Spleen (tissue), 11 donors: ENCODE results near the gene SUPV3L1. TPM values are rescaled to one million over a fixed set of nuclear protein-coding genes. Genes with fewer than 3 reads are reported as not detected.
A peak's percentile ranks its signal among the peaks of the same experiment; 100 is the strongest.

Source experiments
- DNase-seq: peaks from one replicate; pipeline ENCODE4 v3.0.0-alpha.2; 2020
- H3K27ac ChIP-seq, 8 donors: fragments of 200-600 bp; sonication (generic) in 7 of 8; 1 replicate in 4 of 8; 2 replicates in 4 of 8; pipeline versions ENCODE4 v1.5.0 to v1.8.0; 2016 to 2021; ENCODE audit warnings: inconsistent platforms in 4 of 8, mild to moderate bottlenecking in 4 of 8, moderate library complexity in 1 of 8
- H3K27me3 ChIP-seq, 7 donors: fragments of 200-600 bp; sonication (generic) in 6 of 7; replicated peaks in 1 of 7; 1 replicate in 4 of 7; 2 replicates in 3 of 7; pipeline versions ENCODE4 v1.5.0 to v1.8.0; 2016 to 2021; ENCODE audit warnings: inconsistent platforms in 3 of 7, mild to moderate bottlenecking in 1 of 7
- H3K36me3 ChIP-seq, 6 donors: fragments of 200-600 bp; sonication (generic) in 5 of 6; 1 replicate in 4 of 6; 2 replicates in 2 of 6; pipeline versions ENCODE4 v1.5.0 to v1.8.0; 2016 to 2021; ENCODE audit warnings: inconsistent platforms in 2 of 6
- H3K4me1 ChIP-seq, 6 donors: fragments of 200-600 bp; sonication (generic) in 5 of 6; 1 replicate in 3 of 6; 2 replicates in 3 of 6; pipeline versions ENCODE4 v1.5.0 to v1.8.0; 2016 to 2021; ENCODE audit warnings: inconsistent platforms in 3 of 6
- H3K4me3 ChIP-seq, 8 donors: fragments of 200-600 bp; sonication (generic) in 7 of 8; 1 replicate in 4 of 8; 2 replicates in 4 of 8; pipeline versions ENCODE4 v1.5.0 to v1.8.0; 2016 to 2021; ENCODE audit warnings: inconsistent platforms in 4 of 8, mild to moderate bottlenecking in 4 of 8, moderate library complexity in 2 of 8
- H3K9me3 ChIP-seq, 8 donors: fragments of 200-600 bp; sonication (generic) in 7 of 8; 1 replicate in 4 of 8; 2 replicates in 4 of 8; pipeline versions ENCODE4 v1.5.0 to v1.8.0; 2016 to 2021; ENCODE audit warnings: inconsistent platforms in 4 of 8
- CTCF ChIP-seq, 11 experiments: fragments of 200-600 bp in 7 of 11; fragments of 450-650 bp in 4 of 11; sonication (generic) in 4 of 11; IDR thresholded peaks in 8 of 11; conservative IDR thresholded peaks in 3 of 11; 1 replicate in 7 of 11; 2 replicates in 4 of 11; pipeline versions ENCODE4 v1.4.0 to v1.8.0; 2016 to 2021; ENCODE audit warnings: antibody characterized with exemption in 11 of 11, inconsistent platforms in 4 of 11, mild to moderate bottlenecking in 1 of 11
- POLR2A ChIP-seq, 3 donors: fragments of 450-650 bp; IDR thresholded peaks; one replicate each; pipeline ENCODE4 v1.5.1; 2017; ENCODE audit warnings: antibody characterized with exemption in 3 of 3, mild to moderate bottlenecking in 1 of 3
- POLR2AphosphoS5 ChIP-seq, 3 donors: sonication (generic); formaldehyde crosslinking; IDR thresholded peaks; one replicate each; pipeline ENCODE4 v1.5.1; 2017; ENCODE audit warnings: antibody characterized with exemption in 3 of 3
- WGBS, 5 donors: extraction: QIAGEN DNeasy Blood & Tissue Kit in 3 of 5; methylation state at CpG; one replicate each; pipeline versions ENCODE4 v1.1.5 to v1.1.7; 2013 to 2018; 5-methylcytosine and 5-hydroxymethylcytosine counted together
- intact Hi-C: fragments of 100-400 bp; cut with DNase I; formaldehyde crosslinking; loops from one replicate; pipeline ENCODE4 v1.15.0; 2023; ENCODE audit warnings: low total_unique reads
- polyA plus RNA-seq, 3 donors: library from polyadenylated mRNA; stranded (reverse); fragments of 200-250 nt; gene quantifications; one replicate each; pipeline ENCODE4 v1.2.1, GENCODE V29; 2013
- total RNA-seq, 7 donors: library from RNA; depleted of rRNA in 3 of 7; stranded (reverse); fragments of >200 nt in 3 of 7; fragmentation: NEBNext Ultra II Directional in 4 of 7; extraction: Animal tissue kit (Norgen Biotek cat#: 25700) in 4 of 7; gene quantifications; one replicate each; pipeline versions ENCODE4 v1.1.0 to v1.2.1, GENCODE V29; 2016 to 2021
- donor health status: healthy with polysubstance abuse.
- donor health status: DM: no; HTN: no; CAD: no; lungs with moderate emphysema.
- donor health status: DM: no; HTN: no; CAD: no.
- donor health status: Bipolar disorder and iron deficiency.
- donor health status: healthy.
- donor health status: DM: no; HTN: no; CAD: no.
- donor health status: DM: yes; HTN: yes; CAD: no.

The SUPV3L1 gene
- total and polyA plus RNA-seq, 10 donors: 24.2 to 95.6 (median 36.1) TPM

- WGBS, 5 donors: 38 to 55% (median 44%) methylated on average over 7 to 8 of the region's 8 CpGs
- Histone ChIP-seq H3K4me3 (peak overlapping the region in 5 of 8 donors; percentile 9 to 55 (median 19)), H3K36me3 (no peaks in the 10 kb centered on the region), H3K27me3 (no peaks in the 10 kb centered on the region), H3K9me3 (no peaks in the 10 kb centered on the region), H3K27ac (peak overlapping the region; percentile 44 to 89 (median 78)), H3K4me1 (peaks cover 12 to 61% (median 45%) of the 10 kb centered on the region in 6 donors)
- intact Hi-C loops: no loop called here
- DNase-seq: no peak
- TF ChIP-seq CTCF (IDR thresholded peaks at IDR 0.05 in 8 of 11, conservative IDR thresholded peaks at IDR 0.05 in 3 of 11) (no peak), POLR2AphosphoS5 (IDR thresholded peaks at IDR 0.05) (no peak), POLR2A (IDR thresholded peaks at IDR 0.05) (no peak)
Observed at GRCh38 chr10:69229616-69229916, 49.5 kb downstream of the SUPV3L1 start.

GRCh38 chr10:69230128-69230527 lies 50.1 kb downstream of the SUPV3L1 start:
- Histone ChIP-seq H3K9me3 (no peaks in the 10 kb centered on the region), H3K4me1 (peaks cover 12 to 55% (median 39%) of the 10 kb centered on the region in 6 donors), H3K27me3 (no peaks in the 10 kb centered on the region), H3K4me3 (no peak overlapping the region), H3K27ac (peak overlapping the region in 7 of 8 donors; percentile 42 to 89 (median 82)), H3K36me3 (no peaks in the 10 kb centered on the region)
- WGBS, 5 donors: 61 to 74% (median 67%) methylated on average over 3 to 5 of the region's 5 CpGs
- intact Hi-C loops: no loop called here
- no peak for TF ChIP-seq POLR2AphosphoS5 (IDR thresholded peaks at IDR 0.05)
- TF ChIP-seq CTCF (IDR thresholded peaks at IDR 0.05 in 8 of 11, conservative IDR thresholded peaks at IDR 0.05 in 3 of 11): no peak
- TF ChIP-seq POLR2A (IDR thresholded peaks at IDR 0.05): no peak
- DNase-seq: peak; percentile 61

- intact Hi-C loops: no loop called here
- Histone ChIP-seq H3K4me3 (no peak overlapping the region), H3K27ac (no peak overlapping the region), H3K27me3 (no peaks in the 10 kb centered on the region), H3K9me3 (no peaks in the 10 kb centered on the region), H3K36me3 (no peaks in the 10 kb centered on the region), H3K4me1 (peaks cover 12 to 35% (median 28%) of the 10 kb centered on the region in 6 donors)
- TF ChIP-seq POLR2A (IDR thresholded peaks at IDR 0.05) (no peak), CTCF (IDR thresholded peaks at IDR 0.05 in 8 of 11, conservative IDR thresholded peaks at IDR 0.05 in 3 of 11) (no peak), POLR2AphosphoS5 (IDR thresholded peaks at IDR 0.05) (no peak)
- peak; percentile 47 for DNase-seq
- 91 to 96% (median 94%) methylated on average over 9 of the region's 9 CpGs for WGBS, 5 donors
Observed at GRCh38 chr10:69232252-69232651, 52.2 kb downstream of the SUPV3L1 start.

- no peak overlapping the region for H3K4me3 ChIP-seq
- peak; percentile 53 for DNase-seq
- peaks cover 12 to 35% (median 31%) of the 10 kb centered on the region in 6 donors for H3K4me1 ChIP-seq
- intact Hi-C loops: no loop called here
- H3K36me3 ChIP-seq: no peaks in the 10 kb centered on the region
- no peaks in the 10 kb centered on the region for H3K27me3 ChIP-seq
- no peak overlapping the region for H3K27ac ChIP-seq
- TF ChIP-seq POLR2A (IDR thresholded peaks at IDR 0.05) (no peak), POLR2AphosphoS5 (IDR thresholded peaks at IDR 0.05) (no peak), CTCF (IDR thresholded peaks at IDR 0.05 in 8 of 11, conservative IDR thresholded peaks at IDR 0.05 in 3 of 11) (no peak)
- WGBS, 5 donors: 77 to 91% (median 86%) methylated on average over 22 of the region's 22 CpGs
- no peaks in the 10 kb centered on the region for H3K9me3 ChIP-seq
Observed at GRCh38 chr10:69232736-69233480, 52.9 kb downstream of the SUPV3L1 start.
